GM12874 (cell line): ENCODE results near the gene HLA-DOA.

Experiments
- CTCF ChIP-seq: IDR thresholded peaks from 2 replicates; pipeline ENCODE4 v1.5.1; 2011; ENCODE audit warnings: low read depth, mild to moderate bottlenecking, control low read depth, low read length, moderate library complexity; ENCODE audit not compliant: insufficient read depth

HLA-DOA gene

GRCh38 chr6:33000055-33000454 lies 9.3 kb downstream of the HLA-DOA start:
- TF ChIP-seq CTCF = peak; percentile 45

- TF ChIP-seq CTCF = no peak
Observed at GRCh38 chr6:32995448-32995847, 13.9 kb downstream of the HLA-DOA start.

GRCh38 chr6:32993363-32993973 lies 15.9 kb downstream of the HLA-DOA start:
- TF ChIP-seq CTCF = no peak

GRCh38 chr6:32991972-32992371 lies 17.4 kb downstream of the HLA-DOA start:
- no peak for TF ChIP-seq CTCF

- TF ChIP-seq CTCF = no peak
Observed at GRCh38 chr6:32989368-32989767, 20.0 kb downstream of the HLA-DOA start.

GRCh38 chr6:32984622-32985389 lies 24.6 kb downstream of the HLA-DOA start:
- peak; percentile 86 for TF ChIP-seq CTCF

- no peak for TF ChIP-seq CTCF
Observed at GRCh38 chr6:32983964-32984621, 25.3 kb downstream of the HLA-DOA start.
